Tibial artery (tissue), 4 donors: ENCODE measurements around the gene SCN3B.

Source experiments
- DNase-seq, 2 donors: peaks; one replicate each; pipeline ENCODE4 v3.0.0-alpha.2; 2019
- H3K27ac ChIP-seq, 2 donors: fragments of 200-600 bp; sonication (generic) in 1 of 2; 1 replicate in 1 of 2; 2 replicates in 1 of 2; pipeline ENCODE4 v1.5.1; 2018 to 2019; ENCODE audit warnings: mild to moderate bottlenecking in 1 of 2
- H3K27me3 ChIP-seq, 2 donors: fragments of 200-600 bp; sonication (generic) in 1 of 2; one replicate each; pipeline versions ENCODE4 v1.5.1 to v1.6.0; 2016 to 2019
- H3K36me3 ChIP-seq, 3 donors: fragments of 200-600 bp; sonication (generic) in 2 of 3; one replicate each; pipeline ENCODE4 v1.5.1; 2016 to 2019; ENCODE audit warnings: mild to moderate bottlenecking in 2 of 3
- H3K4me1 ChIP-seq, 4 donors: fragments of 200-600 bp; sonication (generic) in 2 of 4; 1 replicate in 3 of 4; 2 replicates in 1 of 4; pipeline ENCODE4 v1.5.1; 2016 to 2019
- H3K4me3 ChIP-seq, 2 donors: fragments of 200-600 bp; sonication (generic) in 1 of 2; 1 replicate in 1 of 2; 2 replicates in 1 of 2; pipeline ENCODE4 v1.5.1; 2018 to 2019; ENCODE audit warnings: mild to moderate bottlenecking in 2 of 2
- H3K9me3 ChIP-seq, 3 donors: fragments of 200-600 bp; sonication (generic) in 1 of 3; one replicate each; pipeline ENCODE4 v1.5.1; 2016 to 2019
- CTCF ChIP-seq, 2 experiments: fragments of 200-600 bp in 1 of 2; fragments of 450-650 bp in 1 of 2; IDR thresholded peaks; one replicate each; pipeline ENCODE4 v1.5.1; 2017 to 2019; ENCODE audit warnings: antibody characterized with exemption in 2 of 2, mild to moderate bottlenecking in 1 of 2, moderate library complexity in 1 of 2
- intact Hi-C: fragments of 100-400 bp; cut with DNase I; formaldehyde crosslinking; loops from one replicate; pipeline ENCODE4 v1.15.0; 2023; ENCODE audit warnings: low total_unique reads

SCN3B gene

DNA sequence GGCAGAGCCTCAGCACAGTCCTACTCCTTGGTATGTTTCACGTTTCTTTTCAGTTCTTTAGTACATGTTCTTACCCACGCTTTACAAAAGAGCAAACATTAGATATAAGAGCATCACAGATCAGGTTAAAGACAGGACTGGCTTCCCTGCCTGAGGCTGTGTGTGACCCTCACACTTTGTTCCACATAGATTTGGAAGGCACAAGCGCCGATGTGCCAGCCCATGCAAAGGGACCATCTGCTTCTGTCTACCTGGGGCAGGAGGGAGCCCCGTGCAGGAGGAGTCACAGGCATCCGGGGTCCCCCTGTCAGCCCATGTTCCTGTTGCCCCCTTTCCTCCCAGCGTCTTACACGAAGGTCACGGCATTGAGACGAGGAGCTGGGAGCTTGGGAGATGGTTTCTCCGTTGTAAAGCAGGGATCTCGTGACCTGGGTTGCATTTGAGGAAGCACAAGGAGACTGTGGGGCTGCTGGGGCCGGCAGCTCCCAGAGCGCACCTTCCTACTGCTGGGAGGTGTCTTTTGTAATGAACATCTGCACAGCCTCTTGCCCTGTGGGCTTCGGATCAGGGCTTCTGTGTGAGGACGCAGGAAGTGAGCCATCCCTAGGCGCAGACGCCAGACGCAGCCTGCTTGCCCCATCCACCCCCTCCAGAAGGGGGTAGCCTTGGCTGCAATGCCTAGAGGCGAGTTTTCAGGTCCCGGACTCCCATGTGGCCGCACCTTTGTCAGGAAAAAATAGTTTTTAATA lies 72.6 kb downstream of the SCN3B start:
- Histone ChIP-seq H3K27ac (no peak overlapping the region), H3K27me3 (peaks cover 0 to 49% of the 10 kb centered on the region in 2 donors), H3K36me3 (no peaks in the 10 kb centered on the region), H3K4me1 (no peaks in the 10 kb centered on the region), H3K9me3 (no peaks in the 10 kb centered on the region), H3K4me3 (no peak overlapping the region)
- TF ChIP-seq CTCF (IDR thresholded peaks at IDR 0.05), result no peak
- DNase-seq, result peak in 1 of 2 donors; percentile 7
- intact Hi-C loops, result no loop called here

- no peaks in the 10 kb centered on the region for H3K4me1 ChIP-seq
- peak in 1 of 2 donors; percentile 27 for DNase-seq
- intact Hi-C loops, result no loop called here
- peaks cover 0 to 44% of the 10 kb centered on the region in 2 donors for H3K27me3 ChIP-seq
- TF ChIP-seq CTCF (IDR thresholded peaks at IDR 0.05), result peak; percentile 62 to 80
- H3K9me3 ChIP-seq, result no peaks in the 10 kb centered on the region
- H3K36me3 ChIP-seq, result no peaks in the 10 kb centered on the region
- H3K27ac ChIP-seq, result no peak overlapping the region
- no peak overlapping the region for H3K4me3 ChIP-seq
Measured at GRCh38 chr11:123580557-123581275, 73.7 kb downstream of the SCN3B start.

- no peak for TF ChIP-seq CTCF (IDR thresholded peaks at IDR 0.05)
- intact Hi-C loops, result no loop called here
- Histone ChIP-seq H3K4me3 (no peak overlapping the region), H3K9me3 (no peaks in the 10 kb centered on the region), H3K4me1 (no peaks in the 10 kb centered on the region), H3K27me3 (peaks cover 0 to 44% of the 10 kb centered on the region in 2 donors), H3K36me3 (no peaks in the 10 kb centered on the region), H3K27ac (no peak overlapping the region)
- DNase-seq, result peak in 1 of 2 donors; percentile 2
Measured at GRCh38 chr11:123580137-123580536, 74.3 kb downstream of the SCN3B start.

GRCh38 chr11:123579482-123579812 lies 75.0 kb downstream of the SCN3B start:
- intact Hi-C loops, result no loop called here
- Histone ChIP-seq H3K27me3 (peaks cover 0 to 44% of the 10 kb centered on the region in 2 donors), H3K4me1 (no peaks in the 10 kb centered on the region), H3K4me3 (no peak overlapping the region), H3K36me3 (no peaks in the 10 kb centered on the region), H3K9me3 (no peaks in the 10 kb centered on the region), H3K27ac (no peak overlapping the region)
- no peak for TF ChIP-seq CTCF (IDR thresholded peaks at IDR 0.05)
- DNase-seq, result no peak
